Activated CD4-positive, alpha-beta T cell treated with anti-CD3 and anti-CD28 coated beads, Interleukin-2, amount 10 ng/mL, durations not matched to agents 24 days and 14 days (primary cell): ENCODE data around the gene BHMT. TPM values are rescaled to one million over a fixed set of nuclear protein-coding genes. Genes with fewer than 3 reads are reported as not detected.
"Not testable (repeated sequence)": the region's sequence is repeated elsewhere in the genome, so short reads cannot be mapped to it uniquely, and the experiment has no call there.

ENCODE experiments used
- DNase-seq: peaks from one replicate; pipeline ENCODE4 v3.0.0; 2022
- H3K27ac Mint-ChIP-seq: one replicate; pipeline ENCODE4 v1.8.0; 2022; ENCODE audit warnings: mild to moderate bottlenecking, mixed read lengths
- H3K27me3 Mint-ChIP-seq: one replicate; pipeline ENCODE4 v1.8.0; 2022; ENCODE audit warnings: mixed read lengths
- H3K36me3 Mint-ChIP-seq: one replicate; pipeline ENCODE4 v1.8.0; 2022; ENCODE audit warnings: low read depth, mild to moderate bottlenecking, mixed read lengths
- H3K4me1 Mint-ChIP-seq: one replicate; pipeline ENCODE4 v1.8.0; 2021; ENCODE audit warnings: mixed read lengths
- H3K4me3 Mint-ChIP-seq: one replicate; pipeline ENCODE4 v1.8.0; 2022; ENCODE audit warnings: mild to moderate bottlenecking, moderate library complexity, mixed read lengths
- H3K9me3 Mint-ChIP-seq: one replicate; pipeline ENCODE4 v1.8.0; 2021; ENCODE audit warnings: mixed read lengths
- intact Hi-C: fragments of 100-400 bp; cut with micrococcal nuclease; formaldehyde crosslinking; loops from one replicate; pipeline ENCODE4 v1.15.1; 2023
- total RNA-seq: library from RNA; stranded (reverse); gene quantifications from 2 replicates; pipeline ENCODE4 v1.2.3, GENCODE V29; 2022

BHMT gene
- total RNA-seq, 1 donor from 2014 or later: not detected

- Mint-ChIP-seq H3K4me1 (no peaks in the 10 kb centered on the region), H3K27me3 (no peaks in the 10 kb centered on the region), H3K27ac (no peak overlapping the region), H3K36me3 (no peaks in the 10 kb centered on the region), H3K9me3 (no peaks in the 10 kb centered on the region), H3K4me3 (no peak overlapping the region)
- intact Hi-C loops: no loop called here
- no peak for DNase-seq
Measured at GRCh38 chr5:79171635-79172245, 60.1 kb downstream of the BHMT start.

GRCh38 chr5:79172269-79172668, 60.7 kb downstream of the BHMT start:
- Mint-ChIP-seq H3K36me3 (no peaks in the 10 kb centered on the region), H3K9me3 (no peaks in the 10 kb centered on the region), H3K4me1 (no peaks in the 10 kb centered on the region), H3K4me3 (no peak overlapping the region), H3K27me3 (no peaks in the 10 kb centered on the region), H3K27ac (no peak overlapping the region)
- DNase-seq: no peak
- intact Hi-C loops: no loop called here

DNA sequence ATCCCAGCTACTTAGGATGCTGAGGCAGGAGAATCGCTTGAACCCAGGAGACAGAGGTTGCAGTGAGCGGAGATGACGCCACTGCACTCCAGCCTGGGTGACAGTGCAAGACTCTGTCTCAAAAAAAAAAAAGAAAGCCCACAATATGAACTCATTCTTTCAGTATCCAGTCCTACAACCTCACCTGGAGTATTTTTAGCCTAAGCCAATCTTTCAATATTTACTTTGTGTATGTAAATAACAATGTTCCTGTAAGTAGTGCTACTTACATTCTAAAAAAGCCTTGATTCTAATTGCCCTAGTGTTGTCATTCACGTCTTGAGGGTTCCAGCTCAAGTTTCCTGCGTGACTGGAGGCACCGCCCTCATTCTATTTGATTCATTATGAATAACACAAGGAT, 62.0 kb downstream of the BHMT start:
- intact Hi-C loops: no loop called here
- Mint-ChIP-seq H3K4me1 (no peaks in the 10 kb centered on the region), H3K4me3 (no peak overlapping the region), H3K27me3 (no peaks in the 10 kb centered on the region), H3K27ac (no peak overlapping the region), H3K9me3 (no peaks in the 10 kb centered on the region), H3K36me3 (no peaks in the 10 kb centered on the region)
- no peak for DNase-seq

GRCh38 chr5:79180449-79180848, 68.8 kb downstream of the BHMT start:
- H3K9me3 Mint-ChIP-seq, H3K27me3 Mint-ChIP-seq, intact Hi-C loops, DNase-seq, H3K4me1 Mint-ChIP-seq, H3K36me3 Mint-ChIP-seq, H3K4me3 Mint-ChIP-seq, H3K27ac Mint-ChIP-seq: not testable (repeated sequence)

DNA sequence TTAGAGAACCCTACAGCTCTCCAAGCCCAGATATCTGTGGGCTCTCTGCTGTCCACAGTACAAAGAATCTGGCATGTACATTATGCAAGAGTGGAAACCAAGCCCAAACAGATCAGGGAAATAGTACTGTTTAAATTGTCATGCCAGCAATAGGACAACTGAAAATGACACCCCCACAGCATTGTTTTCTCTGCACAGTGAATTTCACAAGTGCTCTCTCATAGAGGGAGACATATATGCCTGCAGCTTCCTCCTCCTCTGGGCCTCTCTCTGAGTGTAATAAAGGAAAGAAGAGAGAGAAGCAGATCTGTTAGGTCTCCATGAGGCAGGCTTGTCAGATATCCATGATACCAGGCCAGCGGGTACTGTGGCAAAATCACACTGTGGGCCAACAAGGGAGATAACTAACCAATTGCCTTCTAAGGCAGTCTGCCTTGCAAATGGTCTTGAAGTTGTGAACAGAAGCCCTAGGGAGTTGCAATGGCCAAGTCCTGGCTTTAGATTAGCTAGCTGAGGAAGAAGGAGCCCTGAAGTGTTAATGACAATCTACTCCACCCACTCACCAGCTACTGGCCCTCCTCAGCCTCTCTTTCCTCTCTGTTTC, 69.9 kb downstream of the BHMT start:
- no peaks in the 10 kb centered on the region for H3K36me3 Mint-ChIP-seq
- no peak overlapping the region for H3K4me3 Mint-ChIP-seq
- intact Hi-C loops: no loop called here
- H3K9me3 Mint-ChIP-seq: no peaks in the 10 kb centered on the region
- H3K27me3 Mint-ChIP-seq: peaks cover 6% of the 10 kb centered on the region
- H3K27ac Mint-ChIP-seq: no peak overlapping the region
- no peaks in the 10 kb centered on the region for H3K4me1 Mint-ChIP-seq
- DNase-seq: no peak

Other genes with a start within 250 kb of the BHMT start
- 11.5 and 12.4 TPM in 2 replicates for gene ARSB, start 126.5 kb upstream of the BHMT start, total RNA-seq
- gene DMGDH, start 42.1 kb upstream of the BHMT start, total RNA-seq: not detected in 2 replicates
- gene BHMT2, start 42.0 kb upstream of the BHMT start, total RNA-seq: not detected in 2 replicates
- 4.5 and 5.6 TPM in 2 replicates for gene JMY, start 124.3 kb downstream of the BHMT start, total RNA-seq